ENCODE data around the gene PLCL1.

PLCL1 gene

DNA sequence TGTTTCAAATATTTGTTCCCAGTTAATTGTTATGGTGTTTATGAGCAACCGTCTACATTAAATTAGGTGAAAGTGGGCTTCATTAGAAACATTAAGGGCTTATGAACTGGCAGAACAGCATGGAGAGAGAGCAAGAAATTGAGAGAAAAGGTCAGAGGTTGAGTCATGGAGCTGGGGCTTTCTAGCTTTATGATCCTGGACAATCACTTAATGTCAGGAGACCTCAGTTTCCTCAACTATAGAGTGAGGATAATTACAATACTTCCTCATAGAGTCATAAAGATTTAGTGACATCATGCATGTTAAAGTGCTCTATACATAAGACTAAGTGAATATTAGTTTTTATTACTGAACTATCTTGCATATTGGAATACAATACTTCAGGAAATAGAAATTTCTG is 83.9 kb downstream of the PLCL1 start:
- DNase-seq (ENCODE audit: low spot score): no peak

DNA sequence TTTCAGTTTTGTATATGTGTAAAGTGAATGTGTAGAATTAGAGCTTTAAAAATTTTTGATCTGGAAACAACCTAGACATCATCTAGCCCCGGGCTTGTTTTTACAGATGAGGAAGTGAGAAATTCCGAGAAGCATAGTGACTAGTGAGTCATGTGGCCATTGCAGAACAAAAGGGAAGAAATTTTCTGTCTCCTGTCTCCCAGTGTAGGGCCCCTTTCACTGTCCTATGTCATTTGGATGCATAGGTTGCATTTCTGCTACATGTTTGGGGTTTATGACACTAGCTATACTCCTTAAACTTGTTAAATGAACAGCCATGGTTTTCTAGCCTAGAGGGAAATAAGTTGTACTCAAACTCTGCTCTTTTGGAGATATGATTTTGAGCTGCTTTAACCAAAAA is 84.6 kb downstream of the PLCL1 start:
- peak; percentile 58 for DNase-seq (ENCODE audit: low spot score)

DNA sequence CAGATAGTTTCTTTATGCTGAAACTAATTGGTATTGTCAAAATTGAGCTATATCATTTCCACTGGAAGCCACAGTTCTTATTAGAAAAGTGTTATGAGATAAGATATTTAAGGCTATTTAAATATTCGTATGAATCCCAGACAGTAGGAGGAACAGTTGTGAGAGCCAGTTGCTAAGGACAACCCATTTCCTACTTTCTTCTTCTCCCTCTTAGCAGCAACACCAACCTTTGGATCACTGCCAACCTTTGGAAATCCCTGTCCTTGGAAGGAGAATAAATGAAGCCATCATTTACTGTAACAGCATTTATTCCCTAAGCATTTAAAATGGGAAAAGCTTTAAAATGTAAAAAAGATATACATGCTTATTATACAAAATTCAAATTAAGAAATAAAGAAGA is 85.8 kb downstream of the PLCL1 start:
- DNase-seq (ENCODE audit: low spot score): no peak

DNA sequence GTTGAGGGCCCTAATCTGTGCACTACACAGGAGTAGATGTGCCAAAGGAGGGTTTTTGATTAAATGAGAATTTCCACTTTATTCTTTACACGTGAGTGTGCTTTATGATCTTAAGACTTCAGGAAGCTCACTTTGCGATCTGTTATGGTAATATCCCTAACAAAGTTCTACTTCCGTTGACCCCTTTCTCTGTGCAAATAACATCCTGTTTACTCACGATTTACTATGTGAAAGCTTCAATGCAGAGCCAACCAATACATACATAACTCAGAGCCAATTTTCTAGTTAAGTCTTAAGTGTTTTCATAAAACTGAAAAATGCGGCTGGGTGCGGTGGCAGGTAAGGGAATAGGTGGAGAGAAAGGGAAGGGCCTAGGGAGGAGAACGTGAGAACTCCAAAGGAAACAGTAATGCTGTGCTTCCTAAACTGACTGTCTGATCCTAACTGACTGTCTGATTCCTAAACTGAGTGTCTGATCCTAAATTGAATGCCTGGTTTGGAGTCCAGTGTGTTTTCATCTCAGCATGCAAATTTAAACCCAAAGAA is 87.6 kb downstream of the PLCL1 start:
- DNase-seq (ENCODE audit: low spot score): no peak

DNA sequence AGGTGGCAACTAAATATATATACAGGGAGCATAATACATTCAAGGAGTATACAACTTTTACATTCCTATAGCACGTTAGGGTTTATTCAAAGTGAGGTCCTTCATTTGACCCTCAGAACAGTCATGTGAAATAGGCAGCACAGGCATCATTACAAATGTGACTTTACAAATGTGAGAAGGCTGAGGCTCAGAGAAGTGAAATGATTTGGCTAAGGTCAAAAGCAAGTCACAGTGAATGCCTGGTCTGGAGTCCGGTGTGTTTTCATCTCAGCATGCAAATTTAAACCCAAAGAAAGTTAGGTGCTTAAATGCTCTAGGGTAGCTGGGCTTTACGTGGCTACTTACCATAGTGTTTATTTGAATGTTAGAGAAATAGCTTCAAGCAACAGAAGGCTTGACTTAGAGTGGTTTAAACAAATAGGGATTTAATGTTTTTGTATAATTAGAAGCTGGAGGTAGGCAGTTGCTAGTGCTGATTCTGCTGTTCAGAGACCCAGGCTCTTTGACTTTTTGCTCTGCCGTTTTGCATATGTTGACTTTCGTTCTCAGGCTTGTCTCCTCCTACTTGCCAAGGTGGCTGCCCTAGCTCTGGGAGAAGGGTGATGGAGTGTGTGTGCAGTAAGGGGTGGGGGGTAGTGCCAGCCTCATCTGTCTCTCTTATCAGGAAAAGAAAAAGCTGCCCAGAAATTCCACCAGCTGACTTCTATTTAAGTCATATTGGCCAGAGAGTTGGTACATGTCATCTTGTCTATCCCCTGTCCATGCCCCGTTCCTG is 89.2 kb downstream of the PLCL1 start:
- no peak for DNase-seq (ENCODE audit: low spot score)

DNA sequence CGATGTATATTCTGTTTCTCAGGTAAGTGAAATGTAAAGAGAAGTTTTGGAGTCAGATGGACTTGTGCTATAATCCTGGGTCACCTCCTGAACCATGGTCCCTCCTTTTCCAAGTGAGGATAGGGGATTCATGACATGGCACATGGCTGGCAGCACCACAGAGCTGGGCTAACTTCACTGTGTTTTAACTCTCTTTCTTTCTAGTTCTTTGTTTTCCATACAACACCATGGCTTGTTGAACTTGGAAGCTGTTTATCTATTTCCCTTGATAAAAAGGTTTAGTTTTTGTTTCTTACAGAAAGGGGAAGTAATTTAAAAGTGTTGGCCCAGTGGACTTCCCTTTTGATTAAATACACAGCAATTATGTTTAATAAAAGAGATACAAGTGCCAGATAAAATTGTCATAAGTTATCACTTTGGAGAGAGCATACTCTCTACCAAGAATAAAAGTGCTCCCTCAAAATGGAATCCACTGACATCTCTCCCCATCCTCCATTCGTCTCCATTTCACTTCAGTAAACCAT is 90.4 kb downstream of the PLCL1 start:
- no peak for DNase-seq (ENCODE audit: low spot score)

DNA sequence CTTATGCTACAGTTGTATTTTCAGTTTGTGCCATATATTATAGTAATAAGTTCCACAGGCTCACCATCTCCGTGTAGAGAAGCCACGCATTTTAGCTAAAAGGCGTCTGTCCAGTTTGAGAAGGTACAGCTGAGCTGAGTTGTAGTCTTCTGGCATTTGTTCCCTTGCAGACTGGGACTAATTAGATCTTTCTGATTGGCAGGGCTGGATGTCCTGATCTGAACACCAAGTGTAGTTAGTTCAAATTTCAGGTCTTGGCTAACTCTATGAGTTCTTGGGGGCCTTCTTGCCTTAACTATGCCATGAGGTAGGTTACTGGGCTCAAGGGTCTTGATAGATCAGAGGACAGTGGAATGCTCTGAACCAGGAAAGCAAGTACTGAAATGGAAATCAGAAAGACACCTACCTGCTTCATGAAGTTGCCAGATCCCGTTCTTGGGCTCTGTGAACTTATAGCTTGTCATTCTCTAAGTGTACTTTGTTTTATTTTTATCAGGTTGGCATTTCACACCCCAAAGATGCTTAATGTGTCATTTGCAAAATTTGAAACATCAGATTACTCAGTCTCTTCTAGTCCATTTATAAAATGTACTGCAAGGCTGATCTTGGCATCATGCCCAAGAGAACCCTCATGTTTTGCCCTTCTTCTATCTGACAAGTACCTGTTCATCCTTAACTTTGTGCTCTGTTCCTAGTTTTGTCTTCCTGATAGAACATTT is 93.7 kb downstream of the PLCL1 start:
- DNase-seq (ENCODE audit: low spot score): no peak

DNA sequence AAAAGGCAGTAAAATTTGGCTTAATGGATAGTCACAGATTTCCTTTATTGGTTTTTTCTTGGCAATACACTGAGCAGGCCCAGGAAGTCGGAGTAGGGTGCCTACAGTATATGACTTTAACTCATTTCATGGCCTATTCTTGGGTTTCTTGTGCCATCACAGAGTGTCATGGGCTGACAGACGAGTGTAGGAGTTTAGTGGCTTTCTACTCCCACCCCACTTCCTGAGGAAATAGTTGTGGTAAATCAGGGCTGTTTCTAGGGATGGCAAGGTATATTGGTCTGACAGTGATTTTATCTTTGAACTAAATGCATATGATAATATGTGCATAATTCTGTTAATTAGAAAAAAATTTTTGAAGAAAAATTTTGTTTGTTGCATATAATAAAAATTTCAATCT is 100.1 kb downstream of the PLCL1 start:
- DNase-seq (ENCODE audit: low spot score): no peak

DNA sequence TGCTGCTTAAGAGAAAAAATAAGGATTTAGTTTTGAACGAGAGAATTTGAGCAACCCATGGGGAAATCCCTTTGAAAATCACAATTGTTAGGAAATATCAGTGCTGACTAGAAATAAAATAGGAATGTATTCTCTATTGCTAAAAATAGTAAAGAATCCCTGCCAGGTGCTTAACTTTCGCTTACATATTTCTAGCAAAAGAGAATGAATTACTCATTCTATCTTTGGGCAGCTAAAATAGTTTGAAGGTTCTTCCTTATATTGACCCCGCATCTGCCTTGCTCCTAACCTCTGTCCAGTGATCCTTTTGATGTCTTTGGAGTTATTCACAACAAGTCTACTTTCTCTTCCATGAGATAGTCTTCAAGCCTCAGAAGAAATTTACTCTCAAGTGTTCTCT is 103.8 kb downstream of the PLCL1 start:
- no peak for DNase-seq (ENCODE audit: low spot score)

DNA sequence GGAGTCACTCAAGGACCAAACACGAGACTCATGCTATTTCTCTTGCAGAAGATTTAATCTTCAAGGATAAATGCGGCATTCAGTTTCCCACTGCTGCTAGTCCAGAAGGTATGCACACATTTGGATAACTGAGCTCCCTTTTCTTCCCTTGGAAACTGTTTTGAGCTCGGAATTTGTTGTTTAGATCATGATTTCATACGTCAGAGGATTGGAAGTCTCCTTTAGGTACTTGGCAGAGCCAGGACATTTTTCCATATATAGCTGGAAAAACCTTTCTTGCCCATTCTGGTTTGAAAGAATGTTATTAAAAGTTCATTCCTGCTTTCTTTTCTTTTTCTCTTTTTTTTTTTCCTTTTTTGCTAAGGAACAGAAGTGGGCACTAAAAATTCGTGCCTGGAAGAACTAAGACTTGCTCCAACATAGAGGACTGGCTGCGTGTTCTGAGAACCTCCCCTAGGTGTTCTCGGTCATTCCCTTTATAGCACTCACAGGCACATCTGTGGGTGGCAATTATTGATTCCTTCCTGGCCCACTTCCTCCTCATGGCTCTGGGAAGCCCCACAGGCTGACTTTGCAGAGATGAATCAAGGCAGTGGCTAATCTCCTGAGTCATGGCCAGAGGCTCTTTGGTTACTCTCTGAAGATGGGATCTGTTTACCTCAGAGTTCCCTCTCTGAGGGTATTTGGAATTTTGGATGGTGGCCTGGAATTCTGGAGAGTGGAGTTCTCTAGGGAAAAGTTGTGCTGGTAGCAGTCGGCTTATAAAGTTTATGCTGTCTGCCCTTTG is 104.8 kb downstream of the PLCL1 start:
- DNase-seq (ENCODE audit: low spot score): no peak

DNA sequence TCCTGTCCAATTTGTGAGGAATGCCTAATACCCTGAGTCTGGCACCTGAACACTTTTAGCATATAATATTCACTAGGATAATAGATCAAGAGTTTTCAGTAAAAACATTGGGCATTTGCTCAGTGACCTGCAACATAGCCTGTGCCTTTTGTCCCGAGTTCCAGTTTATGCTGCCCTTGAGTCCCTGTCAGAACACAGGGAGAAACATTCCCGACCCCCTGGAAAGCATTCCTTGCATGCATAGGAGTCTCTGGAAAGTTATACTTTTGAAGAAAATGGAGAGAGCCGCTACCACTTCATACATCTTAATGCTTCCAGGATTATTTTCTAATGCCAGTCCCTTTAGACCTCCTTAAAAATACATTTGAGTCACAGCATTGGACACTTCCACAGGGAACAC is 107.3 kb downstream of the PLCL1 start:
- DNase-seq (ENCODE audit: low spot score): no peak

DNA sequence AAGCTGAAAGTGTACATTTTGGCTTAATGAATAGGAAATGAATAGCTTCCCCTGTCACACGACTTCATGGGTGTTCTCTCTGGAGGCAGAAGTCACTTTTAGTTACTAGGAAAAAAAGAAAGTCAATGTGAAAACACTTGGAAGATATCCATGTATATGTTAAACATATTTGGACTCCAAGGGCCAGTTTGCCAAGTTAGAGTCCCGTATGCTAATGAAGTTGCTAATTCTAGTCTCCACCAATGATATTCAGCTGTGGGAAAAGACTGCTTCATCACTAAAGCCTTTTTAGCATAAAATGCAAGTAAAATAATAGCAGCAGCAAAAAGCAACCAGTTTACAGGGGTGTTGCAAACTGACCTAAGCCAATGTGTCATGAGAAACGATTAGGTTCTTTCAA is 108.7 kb downstream of the PLCL1 start:
- DNase-seq (ENCODE audit: low spot score): no peak

DNA sequence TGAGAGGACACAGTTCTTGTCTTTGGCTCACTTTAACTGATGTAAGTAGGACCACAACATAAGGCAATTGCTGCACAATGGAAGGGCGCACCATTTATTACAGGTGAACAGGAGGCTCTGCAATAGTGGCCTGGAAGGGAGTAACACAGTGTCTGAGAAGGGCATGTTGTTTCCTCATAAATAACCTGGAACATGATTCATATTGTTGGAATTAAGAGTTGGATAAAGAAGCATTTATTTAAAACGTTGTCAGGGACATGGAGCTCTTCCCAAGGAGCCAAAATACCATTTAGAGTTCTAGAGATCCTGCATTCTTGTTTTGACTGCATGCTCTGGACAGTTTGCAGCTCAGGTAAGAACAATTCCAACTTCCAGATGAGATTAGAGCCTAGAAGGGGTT is 110.4 kb downstream of the PLCL1 start:
- no peak for DNase-seq (ENCODE audit: low spot score)

DNA sequence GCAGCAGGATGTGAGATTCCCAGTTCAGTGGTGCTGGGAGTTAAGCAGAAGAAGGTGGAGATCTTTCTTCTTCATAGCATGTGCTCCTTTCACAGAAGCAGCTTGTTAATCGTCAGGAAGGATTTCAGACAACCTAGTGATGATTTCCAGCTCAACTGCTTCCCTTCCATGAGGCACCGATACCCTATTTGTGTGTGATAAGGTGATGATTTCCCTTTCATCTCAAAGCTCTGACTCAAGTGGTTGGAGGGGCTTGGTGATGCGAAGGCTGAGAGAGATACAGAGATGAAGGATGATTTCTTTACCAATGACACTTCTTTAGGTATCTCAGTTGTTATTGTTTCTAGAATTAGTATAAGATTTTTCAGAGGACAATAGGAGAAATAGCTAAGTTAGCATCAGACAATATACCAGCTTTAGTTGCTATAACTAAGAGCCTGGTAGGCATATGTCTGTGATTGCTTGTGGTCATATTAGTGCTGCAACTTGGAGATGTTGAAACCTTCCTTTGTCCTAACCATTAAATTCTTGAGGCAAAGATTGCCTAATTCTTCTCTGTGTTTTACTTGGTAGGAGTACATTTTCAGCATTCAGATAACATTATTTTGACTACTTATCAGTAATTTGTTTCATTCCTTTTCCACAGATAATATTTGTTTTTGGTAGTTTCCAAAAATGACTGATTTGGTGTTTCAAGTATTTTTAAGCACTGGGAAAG is 111.3 kb downstream of the PLCL1 start:
- no peak for DNase-seq (ENCODE audit: low spot score)

DNA sequence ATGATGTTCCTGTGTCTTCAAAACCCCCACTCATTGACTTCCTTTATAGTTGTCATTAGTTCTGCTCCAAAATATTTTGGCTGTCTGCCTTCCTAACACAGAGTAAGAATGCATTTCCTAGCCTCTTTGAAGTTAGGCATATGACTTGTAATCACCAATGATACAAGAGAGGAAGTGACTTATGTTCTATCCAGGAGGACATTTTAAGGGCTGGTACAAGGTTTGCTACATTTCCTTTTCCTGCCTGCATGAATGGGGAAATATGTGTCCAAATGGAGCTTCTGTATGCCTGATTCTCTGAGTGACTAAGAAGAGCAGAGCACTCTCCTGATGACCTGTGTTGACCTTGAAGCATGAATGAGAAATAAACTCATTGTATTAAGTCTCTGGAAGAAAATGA is 115.1 kb downstream of the PLCL1 start:
- DNase-seq (ENCODE audit: low spot score): no peak

DNA sequence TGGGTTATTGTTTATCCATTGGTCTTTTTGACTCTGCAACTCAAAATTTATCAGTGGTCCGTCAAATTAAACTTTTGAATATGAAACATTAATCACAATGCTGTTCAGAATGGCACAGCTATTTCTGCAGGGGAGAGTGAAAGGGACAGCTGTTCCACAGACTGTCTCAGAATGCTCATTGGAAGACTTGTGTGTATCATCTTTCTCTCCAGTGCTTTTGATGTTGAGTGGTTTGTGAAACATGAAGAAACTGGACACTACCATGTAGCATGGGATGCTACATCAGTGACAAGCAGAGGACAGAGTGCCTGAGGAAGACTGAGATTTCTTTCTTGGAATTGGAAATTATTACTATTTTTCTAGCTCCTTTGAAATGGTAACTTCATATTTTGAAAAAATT is 115.7 kb downstream of the PLCL1 start:
- DNase-seq (ENCODE audit: low spot score): no peak

DNA sequence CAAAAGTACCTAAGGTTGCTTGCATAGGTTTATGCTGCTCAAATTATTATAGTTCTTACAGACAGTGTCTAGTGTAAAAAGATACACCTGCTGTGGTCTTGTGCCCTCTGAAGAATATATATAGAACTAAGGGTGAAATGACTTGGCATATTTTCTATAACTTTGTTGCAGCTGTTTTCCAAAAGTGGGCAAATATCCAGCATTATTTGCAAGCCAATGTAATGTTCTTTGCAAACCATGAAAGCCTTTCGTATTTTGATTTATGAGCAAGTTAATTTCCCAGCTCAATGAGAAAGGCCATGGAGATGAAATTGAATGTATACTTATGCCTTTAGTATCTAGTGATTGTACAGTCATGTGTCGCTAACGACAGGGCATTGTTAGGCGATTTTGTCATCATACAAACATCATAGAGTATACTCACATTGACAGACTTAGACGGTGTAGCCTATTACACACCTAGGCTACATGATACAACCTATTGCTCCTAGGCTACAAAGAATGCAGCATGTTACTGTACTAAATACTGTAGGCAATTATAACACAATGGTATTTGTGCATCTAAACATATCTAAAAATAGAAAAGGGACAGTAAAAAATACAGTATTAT is 116.3 kb downstream of the PLCL1 start:
- no peak for DNase-seq (ENCODE audit: low spot score)

DNA sequence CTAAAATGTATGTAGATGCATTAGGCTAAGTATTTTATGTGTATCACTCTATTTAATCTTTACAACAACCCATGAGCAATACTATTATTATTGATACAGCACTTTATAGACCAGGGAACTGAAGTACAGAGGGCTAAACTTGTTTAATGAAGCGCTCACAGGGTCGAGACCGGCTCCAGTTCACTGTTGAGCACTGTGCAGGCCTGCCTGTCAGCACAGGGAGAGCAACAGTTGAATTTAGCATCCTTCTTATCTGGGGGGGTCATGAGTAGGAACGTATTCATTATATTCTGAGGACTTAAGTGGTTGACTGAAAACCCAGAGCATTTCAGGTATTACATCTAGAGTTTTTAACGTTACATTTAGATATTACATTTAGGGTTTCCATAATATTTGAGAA is 120.1 kb downstream of the PLCL1 start:
- no peak for DNase-seq (ENCODE audit: low spot score)

DNA sequence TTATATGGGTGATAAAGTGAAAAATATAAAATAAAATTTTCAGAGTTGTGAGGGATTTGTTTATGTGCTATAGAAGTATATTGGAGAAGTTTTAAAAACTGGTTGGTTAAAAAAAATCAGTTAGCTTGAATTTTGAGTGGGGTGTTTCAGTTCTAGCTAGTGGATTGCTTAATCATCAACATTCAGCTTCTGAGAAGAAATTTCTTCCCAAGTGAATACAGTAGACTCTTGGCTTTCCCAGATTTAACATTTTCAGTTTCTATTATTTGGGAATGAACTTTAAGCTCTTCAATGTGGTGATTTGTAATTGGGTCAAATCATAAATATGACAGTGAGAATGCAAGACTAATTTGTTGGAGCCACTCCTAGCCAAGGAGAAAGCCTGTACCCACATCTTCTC is 120.8 kb downstream of the PLCL1 start:
- no peak for DNase-seq (ENCODE audit: low spot score)

DNA sequence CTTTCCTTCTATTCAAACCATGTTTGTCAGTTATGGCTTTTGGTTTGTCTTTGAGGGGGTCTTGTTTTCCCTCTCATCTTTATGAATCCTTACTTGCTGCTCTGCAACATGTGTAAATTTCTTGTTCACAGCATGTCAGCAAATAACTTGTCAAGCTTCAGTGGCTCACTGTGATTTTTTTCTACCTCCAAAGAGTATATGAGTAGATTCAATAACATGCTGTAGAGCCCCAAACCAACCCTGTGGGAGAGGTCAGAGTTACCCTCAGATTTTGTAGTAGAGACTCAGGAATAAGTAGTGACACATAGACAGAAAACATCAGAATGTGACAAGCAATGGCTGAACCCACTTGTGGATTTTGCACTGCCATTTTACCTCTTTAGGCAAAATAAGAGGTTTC is 121.6 kb downstream of the PLCL1 start:
- no peak for DNase-seq (ENCODE audit: low spot score)

DNA sequence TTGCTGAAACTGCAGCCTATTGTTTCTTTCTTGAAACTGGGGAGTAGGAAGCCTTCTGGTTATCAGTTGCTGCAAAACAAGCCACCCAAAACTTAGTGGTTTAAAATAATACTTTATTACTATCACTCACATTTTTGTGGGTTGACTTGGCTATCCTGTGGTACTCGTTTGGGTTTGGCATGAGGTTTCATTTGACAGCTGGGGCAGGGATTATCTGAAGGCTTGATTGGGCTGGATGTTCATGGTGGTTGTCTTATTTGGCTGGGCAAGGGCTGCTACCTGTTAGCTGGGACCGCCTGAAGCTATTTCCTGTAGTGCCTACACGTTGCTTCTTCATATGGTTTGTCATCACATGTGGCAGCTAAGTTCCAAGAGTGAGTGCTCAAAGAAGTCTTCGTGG is 122.3 kb downstream of the PLCL1 start:
- DNase-seq (ENCODE audit: low spot score): no peak
